HG02885 (cell line): ENCODE data around the gene STEAP2.
A peak's percentile ranks its signal among the peaks of the same experiment; 100 is the strongest.

Source experiments
- ATAC-seq: cut with Tn5 transposase; IDR thresholded peaks from one replicate; pipeline ENCODE4 v1.9.1; 2021; ENCODE audit warnings: mild to moderate bottlenecking; ENCODE audit not compliant: unreplicated experiment, poor library complexity

STEAP2 gene

DNA sequence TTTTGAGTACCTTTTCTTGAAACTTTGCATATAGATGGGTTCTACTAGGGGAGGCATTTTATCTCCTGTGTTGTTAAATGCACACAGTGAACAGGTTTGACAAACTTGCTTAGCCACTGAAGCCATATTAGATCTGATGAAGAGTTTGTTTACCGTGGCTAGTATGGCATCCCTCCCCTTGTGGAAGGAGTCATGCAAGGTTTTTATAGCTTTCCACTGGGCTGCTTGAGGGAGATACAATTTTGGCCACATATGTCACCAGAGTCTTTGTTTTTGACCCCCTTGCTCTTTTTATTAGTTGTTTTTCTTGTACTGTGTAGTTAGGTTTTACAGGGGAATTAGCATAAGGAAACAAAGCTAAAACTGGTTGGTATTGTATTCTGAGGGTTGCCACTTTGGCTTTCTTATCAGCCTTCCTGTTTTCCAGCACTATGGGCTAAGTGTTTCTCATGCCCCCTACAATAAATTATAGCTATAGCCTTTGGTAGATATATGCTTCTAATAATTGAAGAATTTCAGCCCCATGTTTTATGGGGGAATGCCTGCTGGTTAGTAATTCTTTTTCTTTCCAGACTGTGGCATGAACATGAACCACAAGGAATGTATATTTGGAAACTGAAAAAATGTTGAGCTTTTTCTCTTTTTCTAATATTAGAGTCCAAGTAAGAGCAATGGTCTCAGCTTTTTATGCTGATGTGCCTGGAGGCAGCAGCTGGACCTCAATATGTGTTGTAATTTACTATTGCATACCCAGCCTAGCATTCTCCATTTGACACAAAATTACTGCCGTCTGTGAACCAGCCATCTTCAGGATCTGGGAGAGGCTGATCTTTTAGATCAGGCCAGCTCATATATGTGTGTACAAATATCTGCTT lies 18.4 kb upstream of the STEAP2 start:
- ATAC-seq: no peak

DNA sequence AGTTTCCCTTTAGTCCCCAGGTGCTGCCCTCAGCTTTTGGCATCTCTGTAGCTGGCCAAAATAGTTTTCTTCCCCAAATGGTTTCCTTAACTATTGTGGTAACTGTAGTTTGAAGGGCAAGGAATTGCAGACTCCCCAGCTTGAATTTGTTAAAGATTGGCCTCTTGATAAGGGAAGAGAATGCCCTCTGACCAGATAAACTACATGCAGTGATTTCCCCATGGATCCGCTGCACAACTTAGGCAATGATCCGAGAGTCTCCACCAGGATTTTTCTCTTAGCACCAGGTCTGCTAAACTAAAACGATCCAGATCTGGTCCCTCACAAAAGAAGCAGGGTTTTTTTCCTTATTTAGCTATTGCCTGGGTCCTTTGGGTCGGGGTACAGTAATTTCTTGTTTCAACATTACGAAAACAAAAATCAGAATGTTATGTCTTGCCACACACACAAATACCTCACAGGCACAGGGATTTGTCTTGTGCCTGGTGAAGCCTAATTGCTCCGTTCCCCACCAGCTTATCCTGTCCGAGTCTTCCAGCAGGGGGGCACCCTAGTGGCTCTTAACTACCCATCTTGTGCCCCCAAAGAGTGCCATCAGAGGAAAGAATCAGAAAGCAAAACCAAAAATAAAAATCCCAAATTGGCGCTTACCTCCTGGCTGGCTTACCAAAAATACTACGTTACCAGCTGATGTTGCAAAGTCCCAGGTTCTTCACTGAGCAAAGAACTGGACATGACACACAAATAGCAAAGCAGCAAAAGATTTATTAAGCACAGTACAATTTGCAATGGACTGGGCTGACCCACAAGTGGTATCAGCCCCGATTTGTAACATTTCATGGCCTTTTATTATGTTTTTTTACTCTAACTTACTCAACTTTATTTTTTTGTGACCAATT lies 16.4 kb upstream of the STEAP2 start:
- ATAC-seq: no peak

DNA sequence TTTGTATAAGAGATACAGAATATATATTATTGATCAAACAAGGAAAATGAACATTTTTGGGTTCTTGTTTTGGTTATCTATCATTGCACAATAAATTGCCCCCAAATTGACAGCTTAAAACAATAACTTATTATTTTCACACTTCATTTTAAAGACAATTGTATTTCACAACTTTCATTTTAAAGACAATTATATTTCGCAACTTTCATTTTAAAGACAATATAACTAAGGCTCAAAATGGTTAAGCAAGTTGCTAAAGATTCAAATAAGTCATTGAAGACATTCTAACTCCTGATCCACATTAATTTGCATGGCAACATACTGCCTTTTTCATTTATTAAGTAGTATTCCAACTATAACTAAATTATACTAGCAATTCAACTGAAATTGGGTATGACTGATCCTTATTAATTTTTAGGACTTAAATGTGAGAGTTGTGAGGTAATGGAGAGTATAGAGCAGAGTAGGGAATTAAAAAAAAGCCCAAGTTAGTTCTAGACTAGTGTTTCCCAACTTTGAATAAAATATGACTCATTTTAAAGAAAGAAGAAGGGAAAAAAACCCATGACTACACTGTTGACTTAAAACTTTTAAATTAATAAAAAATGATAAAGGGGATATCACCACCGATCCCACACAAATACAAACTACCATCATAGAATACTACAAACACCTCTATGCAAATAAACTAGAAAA lies 9.9 kb upstream of the STEAP2 start:
- no peak for ATAC-seq

DNA sequence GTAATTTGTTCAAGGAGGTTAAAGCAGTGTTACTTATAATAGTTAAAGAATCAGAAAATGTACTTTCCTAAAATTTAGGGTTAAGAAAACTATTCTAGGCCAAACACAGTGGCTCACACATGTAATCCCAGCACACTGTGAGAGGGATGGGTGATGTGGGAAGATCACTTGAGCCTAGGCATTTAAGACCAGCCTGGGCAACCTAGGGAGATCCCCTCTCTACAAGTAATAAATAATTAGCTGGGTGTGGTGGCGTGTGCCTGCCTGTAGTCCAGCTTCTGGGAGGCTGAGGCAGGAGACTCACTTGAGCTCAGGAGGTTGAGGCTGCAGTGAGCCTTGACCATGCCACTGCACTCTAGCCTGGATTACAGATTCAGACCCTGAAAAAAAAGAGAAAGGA lies 3.6 kb upstream of the STEAP2 start:
- ATAC-seq: no peak

DNA sequence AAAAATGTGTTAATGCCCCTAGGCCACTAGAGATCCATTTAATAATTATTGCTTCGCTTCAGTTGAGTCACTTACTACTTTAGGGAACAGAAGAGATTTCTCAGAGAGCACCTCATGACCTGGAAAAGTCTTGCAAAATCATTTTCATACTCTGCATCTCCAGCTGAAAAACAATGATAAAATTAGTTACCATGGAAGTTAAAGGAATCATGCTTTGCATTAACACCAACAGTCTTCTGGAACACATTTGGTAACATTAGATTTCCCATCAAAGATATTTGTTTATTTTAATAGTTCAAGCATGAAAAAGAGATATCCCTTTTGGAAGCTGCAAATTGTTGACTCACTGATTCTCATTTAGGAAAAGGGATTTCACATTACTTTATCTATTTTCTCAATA lies 1.8 kb upstream of the STEAP2 start:
- ATAC-seq: no peak

DNA sequence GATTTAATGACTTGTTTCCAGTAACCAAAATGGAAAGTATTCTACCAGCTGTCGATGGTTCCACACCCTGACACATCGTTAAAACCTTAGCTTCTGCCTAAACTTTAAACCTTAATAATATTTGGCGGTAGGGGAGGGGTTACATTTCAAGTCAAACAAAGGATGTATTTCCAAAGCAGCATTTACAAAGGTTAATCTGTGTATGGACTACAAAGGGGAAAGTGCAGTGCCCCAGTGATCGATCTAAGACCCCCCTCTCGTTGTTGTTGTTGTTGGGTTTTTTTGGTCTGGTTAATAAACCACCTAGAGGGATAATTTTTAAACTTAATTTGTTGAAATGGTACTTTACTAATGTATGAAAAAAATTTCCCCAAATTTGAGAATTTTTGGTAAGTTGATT lies 1.1 kb upstream of the STEAP2 start:
- no peak for ATAC-seq

DNA sequence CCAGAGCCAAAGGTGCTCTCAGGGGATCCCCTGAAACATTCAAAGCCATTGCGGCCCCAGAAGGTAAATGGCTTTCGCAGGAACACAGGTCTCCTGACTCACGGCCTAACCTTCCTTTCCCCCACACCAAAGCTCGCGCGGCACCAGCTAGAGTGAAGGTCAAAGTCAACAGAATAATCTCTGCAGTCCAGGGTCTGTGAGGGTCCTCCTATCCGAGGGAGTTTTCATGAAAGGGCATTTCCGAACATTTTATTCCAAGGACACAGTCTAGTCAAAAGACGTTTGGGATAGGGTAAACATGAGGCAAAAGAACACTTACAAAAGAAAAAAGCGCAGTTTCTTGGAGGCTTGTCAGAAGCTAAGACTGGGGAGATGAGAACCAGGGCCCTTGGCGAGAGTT lies 559 bp upstream of the STEAP2 start:
- peak; percentile 11 for ATAC-seq

DNA sequence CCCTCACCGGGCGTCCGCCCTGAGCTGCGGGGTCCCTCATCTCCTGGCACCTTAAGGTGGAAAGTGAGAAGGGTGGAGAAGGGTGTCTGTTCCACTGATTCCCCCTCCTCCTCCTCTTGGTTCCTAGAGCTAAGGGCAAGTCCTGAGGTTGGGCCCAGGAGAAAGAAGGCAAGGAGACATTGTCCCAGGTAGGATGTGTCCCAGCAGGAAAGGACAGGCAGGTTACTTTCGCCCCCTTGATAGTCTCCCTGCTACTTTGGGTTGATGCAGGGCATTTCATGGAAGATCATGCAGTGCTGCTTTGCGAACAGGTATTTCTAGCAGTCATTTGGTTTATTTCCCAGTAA lies 582 bp downstream of the STEAP2 start:
- ATAC-seq: no peak

DNA sequence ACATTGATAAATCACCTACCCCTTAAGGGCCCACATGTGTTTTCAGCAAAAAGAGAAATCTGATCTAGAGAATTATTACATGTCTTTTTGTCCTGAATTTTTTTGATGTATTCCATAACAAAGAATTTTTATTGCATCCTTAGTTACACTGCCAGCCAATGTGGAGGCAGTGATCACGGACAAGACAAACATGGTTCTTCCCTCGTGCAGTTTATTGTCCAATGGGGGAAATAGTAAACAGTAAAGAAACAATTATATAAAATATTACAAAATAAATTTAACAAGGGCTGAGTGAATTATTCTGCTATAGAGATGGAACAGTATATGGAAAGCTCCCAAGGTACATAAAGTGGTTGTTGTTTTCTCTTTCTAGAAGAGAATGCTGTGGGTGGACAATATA lies 2.0 kb downstream of the STEAP2 start:
- no peak for ATAC-seq

DNA sequence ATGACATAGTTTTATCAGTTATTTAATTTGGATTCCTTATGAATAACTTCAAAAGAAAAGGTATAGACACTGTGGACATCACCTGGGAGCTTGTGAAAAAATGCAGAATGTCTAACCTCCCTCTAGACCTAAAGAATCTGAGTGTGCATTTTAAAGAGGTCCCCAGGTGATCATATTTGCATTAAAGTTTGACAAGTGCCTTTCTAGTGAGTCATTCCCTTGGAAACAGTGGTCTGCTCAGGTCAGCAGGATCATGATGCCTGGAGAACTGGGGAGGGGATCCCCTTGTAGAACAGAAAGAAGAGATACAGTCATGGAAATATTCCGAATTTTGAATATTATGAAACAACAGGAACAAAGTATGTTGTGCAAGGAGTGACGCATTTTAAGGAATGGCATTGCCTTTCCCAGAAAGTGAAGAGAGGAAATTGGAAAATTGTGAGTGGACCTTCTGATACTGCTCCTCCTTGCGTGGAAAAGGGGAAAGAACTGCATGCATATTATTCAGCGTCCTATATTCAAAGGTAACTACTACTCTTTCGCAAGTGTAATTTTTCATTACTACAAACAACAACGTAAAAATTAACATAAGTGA lies 4.6 kb downstream of the STEAP2 start:
- ATAC-seq: no peak

DNA sequence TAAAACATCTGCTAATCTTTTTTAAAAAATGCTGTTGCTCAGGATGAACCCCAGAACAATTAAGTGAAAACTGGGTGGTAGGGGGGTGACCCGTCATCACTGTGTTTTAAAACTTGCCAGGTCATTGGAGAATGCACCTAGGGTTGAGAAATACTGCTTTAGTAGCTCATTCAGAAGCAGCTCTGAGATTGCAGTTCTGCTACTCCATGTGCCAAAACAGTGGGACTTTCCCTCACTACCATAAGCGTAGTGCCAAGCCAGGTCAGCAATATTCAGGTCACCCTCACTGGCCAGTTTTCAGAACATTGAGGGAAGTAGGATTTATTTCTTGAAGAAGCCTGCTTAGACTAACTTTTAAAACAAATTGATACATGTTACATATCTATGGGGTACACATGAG lies 5.2 kb downstream of the STEAP2 start:
- no peak for ATAC-seq

DNA sequence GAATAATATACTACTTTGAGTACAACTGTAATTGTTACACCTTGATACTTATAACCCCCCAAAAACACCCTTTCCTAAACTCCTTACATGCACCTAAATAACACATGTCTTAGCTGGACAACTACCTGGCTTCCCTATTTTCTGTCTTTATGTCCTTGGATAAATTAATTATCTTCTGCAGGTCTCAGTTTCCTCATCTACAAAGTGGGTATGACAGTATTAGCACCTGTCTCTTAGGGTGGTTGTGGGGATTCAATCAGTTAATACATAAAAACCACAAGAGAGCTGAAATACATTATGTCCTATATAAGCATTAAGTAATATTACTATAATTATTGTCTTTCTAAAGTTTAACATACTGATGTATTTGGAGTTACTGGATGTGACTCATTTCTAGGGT lies 10.8 kb downstream of the STEAP2 start:
- no peak for ATAC-seq

DNA sequence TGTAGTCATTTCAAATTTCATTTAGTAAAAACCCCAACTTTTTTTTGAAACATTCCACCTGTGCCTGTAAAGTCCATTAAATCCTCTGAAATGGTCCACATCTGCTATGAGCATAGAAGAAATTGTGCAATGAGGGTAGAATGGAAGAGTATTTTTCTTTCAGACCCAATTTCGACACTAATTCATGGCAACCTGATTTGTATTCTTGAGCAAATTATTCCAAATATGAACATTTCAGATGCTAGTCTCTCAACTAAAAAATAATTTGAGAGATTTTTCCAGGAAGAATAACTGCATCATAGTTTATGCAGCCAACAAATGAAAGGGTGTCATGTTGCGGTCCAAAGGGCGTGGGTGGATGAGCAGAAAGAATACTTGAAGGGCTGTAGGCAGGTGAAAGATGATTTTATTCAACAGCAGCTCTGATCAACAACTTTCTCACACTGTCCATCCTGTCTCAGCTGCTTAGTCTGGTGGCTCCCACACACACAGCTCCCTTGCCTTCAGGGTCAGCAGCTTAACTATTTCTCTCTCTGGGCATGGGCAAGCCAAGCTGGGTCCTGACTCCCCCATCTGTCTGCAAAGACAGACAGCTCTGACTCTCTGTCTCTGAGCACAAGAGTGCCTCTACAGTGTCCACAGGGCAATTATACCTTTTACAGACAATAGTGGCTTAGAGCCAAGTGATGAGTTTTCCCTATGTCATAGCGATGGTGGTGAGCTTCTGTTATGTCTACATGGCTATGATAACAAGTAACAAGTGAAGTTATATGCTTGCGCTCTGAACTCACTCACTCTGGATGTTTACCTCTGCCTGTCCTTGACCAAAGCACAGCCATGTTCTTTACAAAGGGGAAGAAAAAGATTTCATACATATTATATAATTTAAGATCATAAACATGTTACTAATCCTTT lies 11.5 kb downstream of the STEAP2 start:
- no peak for ATAC-seq

DNA sequence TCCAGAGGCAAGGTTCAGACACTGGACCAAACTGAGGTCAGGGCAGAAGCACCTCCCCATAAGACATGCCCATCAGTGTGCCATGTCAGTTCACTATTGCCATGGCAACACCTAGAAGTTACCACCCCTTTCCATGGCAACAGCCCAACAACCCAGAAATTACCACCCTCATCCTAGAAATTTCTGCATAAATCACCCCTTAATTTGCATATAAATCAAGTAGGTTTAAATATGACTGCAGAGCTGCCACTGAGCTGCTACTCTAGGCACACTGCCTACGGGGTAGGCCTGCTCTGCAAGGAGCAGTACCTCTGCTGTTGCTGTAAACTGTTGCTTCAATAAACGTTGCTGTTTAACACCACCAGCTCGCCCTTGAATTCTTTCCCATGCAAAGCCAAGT lies 12.7 kb downstream of the STEAP2 start:
- ATAC-seq: no peak

DNA sequence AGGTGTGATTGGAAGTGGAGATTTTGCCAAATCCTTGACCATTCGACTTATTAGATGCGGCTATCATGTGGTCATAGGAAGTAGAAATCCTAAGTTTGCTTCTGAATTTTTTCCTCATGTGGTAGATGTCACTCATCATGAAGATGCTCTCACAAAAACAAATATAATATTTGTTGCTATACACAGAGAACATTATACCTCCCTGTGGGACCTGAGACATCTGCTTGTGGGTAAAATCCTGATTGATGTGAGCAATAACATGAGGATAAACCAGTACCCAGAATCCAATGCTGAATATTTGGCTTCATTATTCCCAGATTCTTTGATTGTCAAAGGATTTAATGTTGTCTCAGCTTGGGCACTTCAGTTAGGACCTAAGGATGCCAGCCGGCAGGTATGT lies 13.6 kb downstream of the STEAP2 start:
- no peak for ATAC-seq

DNA sequence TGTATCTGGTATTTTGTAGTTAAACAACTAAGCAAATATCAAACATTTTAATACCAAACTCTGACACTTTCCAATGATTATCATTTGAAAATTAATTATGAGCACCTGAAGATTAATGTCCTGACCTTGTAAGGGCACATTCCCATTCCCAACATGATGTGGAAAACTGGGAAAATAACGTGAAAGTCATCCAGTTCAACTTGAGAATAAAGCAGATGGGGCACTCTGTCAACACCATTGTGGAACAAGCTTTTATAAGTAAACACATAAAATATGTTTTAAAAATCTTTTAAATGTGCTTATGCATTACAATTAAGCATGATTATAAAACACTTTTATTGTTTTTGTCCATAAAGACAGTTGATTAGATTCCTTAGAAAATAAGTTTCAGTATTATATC lies 14.1 kb downstream of the STEAP2 start:
- no peak for ATAC-seq

DNA sequence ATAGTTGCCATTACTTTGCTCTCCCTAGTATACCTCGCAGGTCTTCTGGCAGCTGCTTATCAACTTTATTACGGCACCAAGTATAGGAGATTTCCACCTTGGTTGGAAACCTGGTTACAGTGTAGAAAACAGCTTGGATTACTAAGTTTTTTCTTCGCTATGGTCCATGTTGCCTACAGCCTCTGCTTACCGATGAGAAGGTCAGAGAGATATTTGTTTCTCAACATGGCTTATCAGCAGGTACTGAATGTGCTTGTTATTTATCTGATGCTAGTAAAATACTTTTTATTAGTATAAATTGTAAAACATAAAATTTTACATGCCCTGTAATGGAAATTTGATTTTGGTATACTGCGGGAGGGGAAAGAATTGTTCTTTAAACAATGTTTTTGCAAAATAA lies 15.7 kb downstream of the STEAP2 start:
- no peak for ATAC-seq

DNA sequence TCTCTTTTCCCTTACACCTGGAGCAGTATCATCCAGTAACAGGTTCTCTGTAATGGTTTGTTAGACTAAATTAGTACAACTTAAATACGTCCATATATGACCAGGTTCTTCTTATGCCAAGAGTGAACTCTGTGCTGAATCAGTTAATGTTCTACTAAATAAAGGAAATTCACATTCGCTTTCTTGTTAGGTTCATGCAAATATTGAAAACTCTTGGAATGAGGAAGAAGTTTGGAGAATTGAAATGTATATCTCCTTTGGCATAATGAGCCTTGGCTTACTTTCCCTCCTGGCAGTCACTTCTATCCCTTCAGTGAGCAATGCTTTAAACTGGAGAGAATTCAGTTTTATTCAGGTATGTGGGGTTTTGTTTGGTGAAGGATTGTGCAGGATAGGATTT lies 18.1 kb downstream of the STEAP2 start:
- no peak for ATAC-seq

DNA sequence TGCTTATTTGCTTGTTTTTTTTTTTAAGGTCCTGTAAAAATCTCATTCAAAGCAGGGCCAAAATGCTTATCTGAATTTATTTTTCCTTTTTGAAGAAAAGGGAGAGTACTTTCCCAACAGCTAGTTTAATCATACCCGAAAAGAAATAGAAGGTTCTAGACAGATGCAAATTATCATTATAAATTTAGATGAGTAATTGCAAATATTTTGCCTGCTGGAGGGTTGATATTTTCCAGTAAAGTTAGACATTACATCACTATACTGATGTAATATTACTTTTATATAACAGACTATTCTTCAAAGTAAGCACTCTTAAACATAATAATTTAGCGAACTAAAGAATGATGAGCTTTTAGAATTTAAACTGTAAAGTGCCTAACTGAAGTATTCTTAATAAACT lies 19.3 kb downstream of the STEAP2 start:
- ATAC-seq: no peak

DNA sequence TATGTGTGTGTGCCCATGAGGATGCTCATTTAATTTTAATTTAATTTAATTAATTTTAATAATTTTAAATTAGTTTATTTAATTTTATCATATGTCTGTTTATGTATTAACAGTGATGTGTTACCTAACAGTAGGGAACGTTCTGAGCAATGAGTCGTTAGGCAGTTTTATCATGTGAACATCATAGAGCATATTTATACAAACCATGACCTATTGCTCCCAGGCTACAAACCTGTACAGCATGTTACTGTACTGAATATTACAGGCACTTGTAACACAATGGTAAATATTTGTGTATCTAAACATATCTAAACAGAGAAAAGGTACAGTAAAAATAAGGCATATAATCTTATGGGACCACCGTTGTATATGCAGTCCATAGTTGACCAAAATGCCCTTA lies 19.8 kb downstream of the STEAP2 start:
- ATAC-seq: no peak
